Central memory CD8-positive, alpha-beta T cell (primary cell): ENCODE results near the gene SAMD11.

Source experiments
- ATAC-seq: fragments of 150-1000 bp; cut with Tn5 transposase; replicated peaks from 2 replicates; pipeline ENCODE4 v1.10.0; 2022; ENCODE audit warnings: mild to moderate bottlenecking, moderate FRiP score, moderate number of reproducible peaks; ENCODE audit not compliant: poor library complexity, severe bottlenecking; ENCODE audit errors: extremely low read depth
- DNase-seq, 2 donors: peaks; one replicate each; pipeline ENCODE4 v3.0.0; 2021; ENCODE audit warnings: low spot score in 2 of 2
- H3K27ac Mint-ChIP-seq: one replicate; pipeline ENCODE4 v1.8.0; 2022; ENCODE audit warnings: low read depth, mild to moderate bottlenecking, moderate library complexity, mixed read lengths
- H3K27me3 Mint-ChIP-seq: one replicate; pipeline ENCODE4 v1.8.0; 2022; ENCODE audit warnings: mixed read lengths
- H3K36me3 Mint-ChIP-seq: one replicate; pipeline ENCODE4 v1.8.0; 2022; ENCODE audit warnings: mild to moderate bottlenecking, moderate library complexity, mixed read lengths; ENCODE audit not compliant: insufficient read depth
- H3K4me1 Mint-ChIP-seq: one replicate; pipeline ENCODE4 v1.8.0; 2022; ENCODE audit warnings: mixed read lengths
- H3K4me3 Mint-ChIP-seq: one replicate; pipeline ENCODE4 v1.8.0; 2022; ENCODE audit warnings: mild to moderate bottlenecking, moderate library complexity, mixed read lengths
- H3K9me3 Mint-ChIP-seq: one replicate; pipeline ENCODE4 v1.8.0; 2022; ENCODE audit warnings: mixed read lengths

The SAMD11 gene

GRCh38 chr1:933603-933940, 9.8 kb downstream of the SAMD11 start:
- no peak overlapping the region for H3K27ac Mint-ChIP-seq
- H3K9me3 Mint-ChIP-seq: no peaks in the 10 kb centered on the region
- ATAC-seq: no peak
- no peak overlapping the region for H3K4me3 Mint-ChIP-seq
- no peak for DNase-seq
- peaks cover 43% of the 10 kb centered on the region for H3K27me3 Mint-ChIP-seq
- H3K4me1 Mint-ChIP-seq: peaks cover 13% of the 10 kb centered on the region
- H3K36me3 Mint-ChIP-seq: peaks cover 1% of the 10 kb centered on the region

DNA sequence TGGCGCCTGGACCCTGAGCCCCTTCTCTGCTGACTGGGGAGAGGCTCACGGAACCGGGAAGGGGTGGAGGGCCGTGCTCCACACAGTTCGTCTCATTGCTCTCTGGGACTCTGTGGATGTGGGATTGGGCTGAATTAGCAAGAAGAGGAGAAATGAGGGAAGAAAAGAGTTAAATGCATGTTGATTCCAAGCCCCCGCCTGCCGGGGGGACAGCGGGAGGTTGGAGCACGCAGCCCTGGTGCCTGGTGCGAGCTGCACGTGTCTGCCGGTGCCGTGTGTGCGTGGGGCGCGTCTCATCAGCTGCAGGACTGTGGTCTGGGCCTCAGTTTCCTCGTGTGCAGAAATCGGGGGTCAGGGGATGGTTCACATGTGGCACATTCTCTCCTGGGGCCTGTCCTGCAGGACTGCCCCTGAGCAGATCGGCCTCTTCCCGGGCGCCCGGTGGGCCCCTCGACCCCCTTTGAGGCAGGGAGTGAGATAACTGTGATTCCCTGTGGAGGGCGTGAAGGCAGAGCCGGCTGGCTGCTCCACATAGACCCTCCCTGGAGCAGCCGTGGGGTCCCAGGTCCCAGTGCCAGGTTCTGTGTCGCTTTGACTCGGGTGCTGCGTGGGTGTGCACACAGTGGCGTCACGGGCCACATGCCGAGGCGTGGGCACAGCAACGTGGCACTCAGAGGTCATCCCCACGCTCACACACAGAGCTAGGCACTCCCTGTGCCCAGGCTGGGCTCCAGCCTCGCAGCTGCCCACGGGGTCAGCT, 11.4 kb downstream of the SAMD11 start:
- ATAC-seq: no peak
- Mint-ChIP-seq H3K9me3 (no peaks in the 10 kb centered on the region), H3K4me3 (no peak overlapping the region), H3K27me3 (peaks cover 42% of the 10 kb centered on the region), H3K27ac (no peak overlapping the region), H3K36me3 (peaks cover 1% of the 10 kb centered on the region), H3K4me1 (peaks cover 13% of the 10 kb centered on the region)
- no peak for DNase-seq

DNA sequence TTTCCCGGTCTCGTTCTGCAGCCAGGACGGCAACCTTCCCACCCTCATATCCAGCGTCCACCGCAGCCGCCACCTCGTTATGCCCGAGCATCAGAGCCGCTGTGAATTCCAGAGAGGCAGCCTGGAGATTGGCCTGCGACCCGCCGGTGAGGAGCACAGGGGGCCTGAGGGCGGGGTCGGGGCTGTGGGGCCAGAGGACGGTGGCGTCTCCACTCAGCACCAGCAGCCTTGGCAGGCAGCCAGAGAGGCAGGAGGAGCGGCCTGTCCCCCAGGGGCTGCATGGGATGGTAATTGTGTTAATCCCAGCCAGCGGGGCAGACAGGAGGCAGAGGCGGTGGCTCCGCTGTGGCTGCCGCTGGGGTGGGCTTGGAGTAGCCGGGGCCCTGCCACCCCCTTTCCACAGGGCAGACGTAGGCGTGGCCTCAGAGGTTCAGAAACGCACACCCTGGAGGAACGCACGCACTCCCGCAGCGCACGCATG, 12.1 kb downstream of the SAMD11 start:
- Mint-ChIP-seq H3K9me3 (no peaks in the 10 kb centered on the region), H3K27me3 (peaks cover 45% of the 10 kb centered on the region), H3K27ac (no peak overlapping the region), H3K36me3 (peaks cover 1% of the 10 kb centered on the region), H3K4me3 (no peak overlapping the region), H3K4me1 (peaks cover 15% of the 10 kb centered on the region)
- DNase-seq (no peak), ATAC-seq (no peak)

GRCh38 chr1:936348-937264, 12.9 kb downstream of the SAMD11 start:
- peaks cover 45% of the 10 kb centered on the region for H3K27me3 Mint-ChIP-seq
- no peak overlapping the region for H3K4me3 Mint-ChIP-seq
- no peak for ATAC-seq
- DNase-seq: no peak
- H3K4me1 Mint-ChIP-seq: peaks cover 16% of the 10 kb centered on the region
- H3K27ac Mint-ChIP-seq: no peak overlapping the region
- H3K9me3 Mint-ChIP-seq: no peaks in the 10 kb centered on the region
- peaks cover 3% of the 10 kb centered on the region for H3K36me3 Mint-ChIP-seq

DNA sequence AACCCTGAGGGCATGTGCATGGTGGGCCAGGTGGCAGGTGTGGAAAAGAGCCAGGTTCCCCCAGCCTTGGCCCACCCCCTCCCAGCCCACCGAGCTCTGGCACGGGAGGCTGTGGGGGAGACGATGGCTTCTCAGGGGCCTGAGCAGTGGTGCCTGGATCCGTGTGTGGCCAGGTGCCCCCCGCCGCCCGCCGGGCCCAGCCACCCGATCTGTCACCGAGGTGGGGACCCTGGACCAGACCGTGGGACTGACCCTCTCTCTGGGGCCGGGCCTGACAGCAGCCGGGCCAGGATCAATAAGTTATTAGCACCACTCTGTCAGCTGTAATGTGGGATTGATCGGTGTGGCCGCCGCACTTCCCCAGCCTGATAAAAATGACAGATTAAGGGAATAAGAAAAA, 13.8 kb downstream of the SAMD11 start:
- Mint-ChIP-seq H3K27ac (no peak overlapping the region), H3K9me3 (no peaks in the 10 kb centered on the region), H3K4me3 (no peak overlapping the region), H3K4me1 (peaks cover 14% of the 10 kb centered on the region), H3K36me3 (peaks cover 3% of the 10 kb centered on the region), H3K27me3 (peaks cover 43% of the 10 kb centered on the region)
- no peak for DNase-seq
- ATAC-seq: no peak

GRCh38 chr1:938088-938683, 14.5 kb downstream of the SAMD11 start:
- H3K36me3 Mint-ChIP-seq: peaks cover 3% of the 10 kb centered on the region
- DNase-seq: no peak
- ATAC-seq: no peak
- H3K4me1 Mint-ChIP-seq: peaks cover 14% of the 10 kb centered on the region
- no peaks in the 10 kb centered on the region for H3K9me3 Mint-ChIP-seq
- H3K27me3 Mint-ChIP-seq: peaks cover 43% of the 10 kb centered on the region
- peak overlapping the region; percentile 16 for H3K4me3 Mint-ChIP-seq
- no peak overlapping the region for H3K27ac Mint-ChIP-seq

GRCh38 chr1:938711-939489, 15.2 kb downstream of the SAMD11 start:
- DNase-seq: no peak
- Mint-ChIP-seq H3K4me3 (peak overlapping the region; percentile 16), H3K36me3 (peaks cover 3% of the 10 kb centered on the region), H3K9me3 (no peaks in the 10 kb centered on the region), H3K27me3 (peaks cover 43% of the 10 kb centered on the region), H3K4me1 (peaks cover 14% of the 10 kb centered on the region), H3K27ac (no peak overlapping the region)
- ATAC-seq: no peak

DNA sequence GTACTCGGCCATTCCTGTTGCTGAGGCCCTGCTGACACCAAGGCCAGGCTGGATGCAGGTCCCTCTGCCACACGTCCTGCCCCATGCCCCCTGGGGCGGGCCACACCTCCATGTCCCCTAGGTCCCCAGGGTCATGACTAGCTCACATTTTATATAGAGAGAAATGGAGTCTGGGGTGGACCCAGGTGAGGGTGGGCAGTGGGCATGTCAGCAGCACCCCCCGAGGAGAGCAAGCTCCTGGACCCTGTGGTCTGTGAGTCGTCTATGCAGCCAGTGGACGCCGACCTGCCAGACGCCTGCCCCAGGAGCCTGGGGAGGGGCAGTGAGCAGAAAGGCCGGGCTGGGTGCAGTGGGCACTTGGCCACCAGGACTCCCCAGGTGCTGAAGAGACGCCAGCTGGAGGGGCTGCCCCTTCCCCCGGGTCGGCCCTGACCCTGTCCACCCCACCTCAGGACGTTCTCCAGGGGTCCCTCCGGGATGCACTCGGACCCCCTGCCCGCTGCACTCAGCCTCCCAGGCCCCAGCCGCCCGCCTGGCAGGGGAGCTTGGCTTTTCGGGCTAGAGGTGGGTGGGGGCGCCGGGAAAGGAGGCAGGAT, 15.9 kb downstream of the SAMD11 start:
- ATAC-seq (no peak), DNase-seq (no peak)
- no peak overlapping the region for H3K4me3 Mint-ChIP-seq
- H3K27ac Mint-ChIP-seq: no peak overlapping the region
- H3K9me3 Mint-ChIP-seq: no peaks in the 10 kb centered on the region
- H3K27me3 Mint-ChIP-seq: peaks cover 43% of the 10 kb centered on the region
- H3K36me3 Mint-ChIP-seq: peaks cover 3% of the 10 kb centered on the region
- H3K4me1 Mint-ChIP-seq: peaks cover 14% of the 10 kb centered on the region

DNA sequence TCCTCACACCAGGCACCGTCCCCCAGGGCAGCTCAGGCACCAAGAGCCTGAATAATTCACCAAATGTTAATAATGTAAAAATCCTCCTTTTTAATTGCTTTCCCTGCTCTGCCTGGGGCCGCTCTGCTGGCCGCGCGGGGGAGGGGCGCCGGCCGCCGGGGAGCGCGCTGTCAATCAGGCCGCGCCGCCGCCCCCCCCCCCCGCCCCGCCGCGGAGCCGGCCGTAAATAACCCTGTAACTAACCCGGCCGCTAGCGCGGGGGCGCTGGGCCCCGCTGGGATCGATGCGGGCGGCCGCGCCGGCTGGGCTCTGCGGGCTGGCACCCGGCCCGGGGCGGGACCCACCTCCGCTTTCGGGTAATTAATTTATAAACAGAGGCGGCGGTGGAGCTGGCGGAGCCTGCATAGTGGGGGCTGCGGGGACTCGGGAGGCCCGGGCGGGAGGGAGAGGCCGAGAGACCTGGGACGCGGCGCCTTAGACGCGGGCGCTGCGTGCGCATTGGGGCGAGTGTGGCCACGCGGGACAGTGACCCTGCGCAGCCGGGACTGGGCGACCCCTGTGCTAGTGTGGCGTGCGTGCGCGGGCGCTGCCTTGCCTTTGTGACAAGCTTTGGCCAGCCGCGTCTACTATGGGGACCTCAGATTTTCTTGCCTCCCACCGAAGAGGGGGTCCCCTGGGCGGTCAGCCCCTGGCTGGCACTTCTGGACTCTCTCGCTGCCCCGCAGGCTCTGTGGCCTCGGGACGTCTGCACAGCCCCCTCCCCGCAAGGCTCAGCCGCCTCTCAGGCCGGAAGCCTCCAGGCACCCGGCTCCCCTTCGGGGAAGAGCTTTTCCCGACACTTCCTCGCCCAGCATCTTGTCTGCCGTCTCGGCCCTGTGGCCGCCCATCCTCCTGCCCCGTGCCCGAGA, 16.6 kb downstream of the SAMD11 start:
- Mint-ChIP-seq H3K27ac (peak overlapping the region; percentile 76), H3K36me3 (peaks cover 4% of the 10 kb centered on the region), H3K4me3 (peak overlapping the region; percentile 74), H3K4me1 (peaks cover 14% of the 10 kb centered on the region), H3K27me3 (peaks cover 35% of the 10 kb centered on the region), H3K9me3 (no peaks in the 10 kb centered on the region)
- DNase-seq: no peak
- ATAC-seq: no peak

DNA sequence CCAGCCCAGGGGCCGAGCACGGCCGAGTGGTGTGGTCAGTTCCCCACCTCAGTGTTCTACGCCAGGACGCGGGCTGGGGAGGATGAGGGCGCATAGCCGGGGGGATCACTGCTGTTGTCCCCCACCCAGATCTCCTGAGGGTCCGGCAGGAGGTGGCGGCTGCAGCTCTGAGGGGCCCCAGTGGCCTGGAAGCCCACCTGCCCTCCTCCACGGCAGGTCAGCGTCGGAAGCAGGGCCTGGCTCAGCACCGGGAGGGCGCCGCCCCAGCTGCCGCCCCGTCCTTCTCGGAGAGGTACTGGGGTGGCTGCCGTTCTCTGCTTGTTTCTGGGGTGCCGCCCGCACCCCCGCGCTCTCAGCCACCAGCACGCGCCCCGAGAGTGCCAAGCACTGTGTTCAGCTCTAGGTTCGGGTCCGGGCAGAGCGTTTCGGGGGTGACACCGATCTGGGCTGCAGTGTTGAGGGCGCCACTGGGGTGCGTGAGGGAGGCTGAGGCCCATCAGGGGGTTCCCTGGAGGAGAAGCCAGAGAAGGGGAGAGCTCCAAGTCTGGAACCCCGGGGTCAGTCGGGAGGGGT, 17.4 kb downstream of the SAMD11 start:
- Mint-ChIP-seq H3K36me3 (peaks cover 8% of the 10 kb centered on the region), H3K27ac (peak overlapping the region; percentile 76), H3K27me3 (peaks cover 33% of the 10 kb centered on the region), H3K4me1 (peaks cover 14% of the 10 kb centered on the region), H3K9me3 (no peaks in the 10 kb centered on the region), H3K4me3 (peak overlapping the region; percentile 74)
- DNase-seq: no peak
- no peak for ATAC-seq
